Activated CD4-positive, alpha-beta T cell treated with anti-CD3 and anti-CD28 coated beads, Interleukin-2, amount 50 U/mL, for 24 hours (primary cell): ENCODE measurements around the gene MED12L.
"Not testable (repeated sequence)": the region's sequence is repeated elsewhere in the genome, so short reads cannot be mapped to it uniquely, and the experiment has no call there.

Experiments used
- DNase-seq, 2 donors: peaks; one replicate each; pipeline ENCODE4 v3.0.0-alpha.2; 2020; ENCODE audit warnings: low read depth in 1 of 2, low spot score in 1 of 2

MED12L gene

GRCh38 chr3:151362751-151363174 lies 277.3 kb downstream of the MED12L start:
- DNase-seq = no peak

DNA sequence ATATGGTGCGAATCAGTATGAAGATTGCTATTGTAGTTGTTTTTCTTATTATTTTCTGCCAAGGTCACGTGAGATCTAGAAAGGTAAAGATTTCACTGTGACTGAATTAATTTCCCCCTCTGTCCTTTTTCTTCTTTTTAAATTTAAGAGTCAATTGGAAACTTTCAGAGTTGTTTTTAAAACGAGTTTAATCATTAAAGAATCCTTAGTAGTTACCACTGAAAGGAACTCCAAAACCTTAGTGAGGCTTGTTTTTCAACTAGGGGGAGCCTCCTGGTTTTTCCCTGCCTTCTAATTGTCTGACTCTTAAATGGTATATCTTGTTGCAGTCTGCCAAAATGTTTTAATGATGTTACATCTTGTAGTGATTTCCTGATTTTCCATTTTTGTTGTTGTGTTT lies 281.5 kb downstream of the MED12L start:
- DNase-seq = no peak

GRCh38 chr3:151367448-151367847 lies 282.0 kb downstream of the MED12L start:
- no peak for DNase-seq

DNA sequence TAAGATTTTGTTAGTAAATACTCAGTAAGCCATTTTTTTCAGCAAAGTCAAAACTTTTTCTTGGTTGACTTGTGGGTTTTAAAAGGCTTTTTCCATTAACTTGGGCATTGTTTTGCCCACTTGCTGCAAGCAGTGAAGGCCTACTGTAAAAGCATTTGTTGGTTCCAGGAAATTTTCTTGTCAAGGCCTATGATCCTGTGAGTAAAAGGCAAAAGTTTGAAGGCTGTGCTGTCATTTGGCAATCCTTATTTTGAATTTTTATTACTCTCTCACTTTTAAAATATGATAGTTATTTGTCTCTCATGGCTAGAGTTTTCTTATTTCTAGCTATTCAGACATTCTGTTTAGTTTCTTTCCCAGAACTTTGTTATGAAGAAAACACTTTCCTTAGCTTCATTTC lies 286.1 kb downstream of the MED12L start:
- no peak for DNase-seq

DNA sequence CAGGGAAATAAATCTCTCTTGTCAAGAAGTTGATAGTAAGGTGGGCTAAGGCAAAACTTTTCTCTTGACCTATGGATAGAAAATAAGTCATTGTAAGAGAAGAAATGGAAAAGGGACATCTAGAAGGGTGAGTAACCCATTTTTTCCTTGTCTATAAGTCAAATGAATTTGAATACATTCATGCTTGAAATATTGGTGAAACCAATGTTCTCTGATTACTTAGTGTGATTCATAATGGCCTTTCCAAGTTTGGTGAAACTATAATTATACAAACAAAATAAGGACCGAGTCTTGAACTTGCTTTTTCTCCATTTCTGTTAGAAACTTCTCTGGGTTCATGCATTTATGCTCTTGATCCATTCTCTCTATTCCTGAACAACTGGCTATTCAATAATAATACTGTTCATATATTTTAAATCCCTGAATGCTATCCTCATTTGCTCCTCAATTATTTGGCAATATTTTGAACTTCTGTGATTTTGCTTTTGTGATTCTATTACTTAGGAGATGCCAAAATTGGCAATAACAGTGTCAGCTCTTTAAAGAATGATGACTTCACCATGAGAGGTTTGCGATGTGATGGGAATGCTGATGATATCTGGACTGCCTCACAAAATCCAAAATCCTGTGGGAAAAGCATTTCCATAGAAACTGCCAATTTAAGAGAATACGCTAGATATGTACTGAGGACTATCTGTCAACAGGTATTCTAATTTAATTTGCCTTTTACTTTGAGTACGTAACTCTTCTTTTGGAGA lies 286.8 kb downstream of the MED12L start:
- no peak for DNase-seq

GRCh38 chr3:151377768-151378385 lies 292.4 kb downstream of the MED12L start:
- DNase-seq = no peak

- DNase-seq = no peak
These were observed 293.7 kb downstream of the MED12L start for GRCh38 chr3:151379083-151379734.

DNA sequence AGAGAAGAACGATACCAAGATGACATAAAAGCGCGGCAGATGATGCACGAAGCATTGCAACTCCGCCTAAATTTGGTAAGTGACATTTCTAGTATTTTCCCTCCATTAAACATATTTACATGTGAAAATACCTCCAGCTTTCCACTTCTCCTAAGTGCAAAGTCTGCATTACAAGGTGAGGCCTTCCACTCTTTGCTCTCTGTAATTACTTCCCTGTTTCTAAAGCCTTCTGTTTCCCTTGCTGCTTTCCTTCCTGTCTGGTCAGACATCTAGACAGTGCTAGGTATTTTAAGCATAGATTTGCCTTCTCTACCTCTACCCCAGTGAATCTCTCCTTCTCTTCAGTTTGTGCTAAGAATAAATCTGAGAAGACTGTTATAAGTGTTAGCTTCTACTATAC lies 297.2 kb downstream of the MED12L start:
- DNase-seq = no peak

GRCh38 chr3:151383111-151383510 lies 297.6 kb downstream of the MED12L start:
- DNase-seq = no peak

GRCh38 chr3:151383956-151384355 lies 298.5 kb downstream of the MED12L start:
- no peak for DNase-seq

DNA sequence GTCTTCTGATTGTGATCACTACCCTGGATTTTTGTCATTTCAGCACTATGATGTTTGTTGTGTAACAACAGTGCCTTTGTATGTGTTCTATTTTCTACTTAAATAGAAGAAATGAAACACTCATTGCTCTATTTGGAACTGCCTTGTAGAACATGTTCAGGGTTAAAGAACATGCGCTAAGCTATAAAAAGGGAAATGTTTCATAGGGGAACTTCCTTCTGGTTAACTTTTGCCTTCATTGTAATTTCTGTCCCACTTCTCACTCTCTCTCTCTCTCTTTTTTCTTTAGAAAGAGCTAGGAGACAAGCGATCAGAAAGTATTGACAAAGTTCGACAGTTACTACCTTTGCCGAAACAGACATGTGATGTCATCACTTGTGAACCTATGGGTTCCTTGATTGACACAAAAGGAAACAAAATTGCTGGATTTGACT lies 299.3 kb downstream of the MED12L start, which contains the start of gene P2RY12:
P2RY12 (minus strand) TSS at position 13 of the 434 bp plus-strand sequence. CDS start 45,908 bp downstream, outside the sequence.
- no peak for DNase-seq

DNA sequence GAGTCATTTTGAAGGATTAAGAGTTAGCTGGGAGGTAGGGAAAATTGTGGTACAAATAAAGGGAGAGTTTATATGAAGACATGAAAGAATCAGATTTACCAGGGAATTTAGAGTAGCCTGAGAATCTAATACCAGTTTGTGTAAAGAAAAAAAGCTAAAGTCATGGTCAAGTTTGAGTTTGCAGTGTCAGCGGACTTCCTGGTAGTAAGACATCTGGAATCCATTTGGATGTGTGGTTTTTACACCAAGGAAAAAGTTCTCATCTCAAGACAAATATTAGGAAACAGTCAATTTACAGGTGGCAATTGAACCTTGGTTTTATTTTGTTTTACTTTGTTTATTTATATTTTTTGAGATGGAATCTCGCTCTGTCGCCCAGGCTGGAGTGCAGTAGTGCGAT lies 300.6 kb downstream of the MED12L start:
- DNase-seq = no peak

DNA sequence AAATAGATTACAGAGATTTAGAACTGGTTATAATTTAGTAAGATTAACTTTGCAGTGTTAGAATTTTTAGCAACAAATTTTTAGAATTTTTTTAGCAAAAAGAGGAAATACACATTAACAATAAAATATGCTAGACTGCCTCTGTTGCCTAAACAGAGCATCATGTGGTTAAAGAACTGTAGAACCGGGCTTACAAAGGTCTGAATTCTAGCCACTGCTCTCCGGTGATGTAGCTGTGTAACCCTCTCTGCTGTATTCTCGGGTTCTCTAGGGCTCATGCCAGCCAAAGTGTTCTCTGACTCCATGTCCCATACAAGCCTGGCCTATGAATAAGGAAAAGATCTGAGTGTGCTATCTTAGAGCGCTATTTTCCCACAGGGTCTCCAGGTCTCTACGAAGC lies 302.0 kb downstream of the MED12L start:
- no peak for DNase-seq

- no peak for DNase-seq
These were observed 302.4 kb downstream of the MED12L start for GRCh38 chr3:151387842-151388241.

GRCh38 chr3:151391720-151392119 lies 306.3 kb downstream of the MED12L start:
- no peak for DNase-seq

DNA sequence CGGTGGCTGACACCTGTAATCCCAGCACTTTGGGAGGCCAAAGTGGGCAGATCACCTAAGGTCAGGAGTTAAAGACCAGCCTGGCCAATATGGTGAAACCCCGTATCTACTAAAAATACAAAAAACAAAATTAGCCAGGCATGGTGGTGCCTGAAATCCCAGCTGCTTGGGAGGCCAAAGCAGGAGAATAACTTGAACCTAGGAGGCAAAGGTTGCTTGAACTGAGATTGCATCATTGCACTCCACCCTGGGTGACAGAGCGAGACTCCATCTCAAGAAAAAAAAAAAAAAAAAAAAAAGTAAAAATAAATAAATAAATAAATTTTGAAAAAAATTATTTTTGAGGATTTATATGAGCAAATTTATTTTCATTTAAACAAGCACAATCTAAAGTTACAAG lies 306.7 kb downstream of the MED12L start:
- not testable (repeated sequence) for DNase-seq

GRCh38 chr3:151393146-151393830 lies 307.8 kb downstream of the MED12L start:
- DNase-seq = no peak

- no peak for DNase-seq
These were observed 308.5 kb downstream of the MED12L start for GRCh38 chr3:151393941-151394340.

DNA sequence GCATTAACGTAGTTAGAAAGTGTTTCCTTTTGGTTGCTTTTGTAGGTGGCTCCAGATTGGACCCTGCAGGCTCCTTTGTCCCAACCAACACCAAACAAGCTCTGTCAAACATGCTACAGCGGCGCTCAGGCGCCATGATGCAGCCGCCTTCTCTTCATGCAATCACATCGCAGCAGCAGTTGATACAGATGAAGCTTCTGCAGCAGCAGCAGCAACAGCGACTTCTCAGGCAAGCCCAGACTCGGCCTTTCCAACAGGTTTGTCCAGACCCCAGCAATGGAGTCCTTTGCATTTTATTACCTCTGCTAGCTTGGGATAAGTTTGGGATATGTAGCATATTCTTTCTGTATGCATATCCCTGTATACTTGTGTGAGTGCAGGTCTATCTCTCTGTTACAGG lies 309.1 kb downstream of the MED12L start:
- no peak for DNase-seq

DNA sequence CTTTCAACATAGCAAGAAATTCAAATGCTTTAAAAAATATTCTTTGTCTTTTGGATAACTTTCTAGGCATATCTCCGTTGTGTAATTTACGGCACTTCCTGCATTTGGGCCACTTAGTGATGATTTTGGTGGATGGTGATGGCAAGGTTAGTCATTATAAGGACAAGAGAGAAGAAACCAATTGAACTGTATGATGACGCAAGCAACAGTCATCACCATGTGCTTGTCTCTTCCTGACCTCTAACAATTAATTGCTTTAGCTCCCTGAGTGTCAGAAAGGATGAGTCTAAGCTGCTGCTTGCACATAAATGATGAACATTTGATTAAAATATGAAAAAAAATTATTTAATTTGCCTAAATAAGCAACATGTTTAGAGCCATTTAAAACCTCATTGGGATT lies 310.3 kb downstream of the MED12L start:
- no peak for DNase-seq

DNA sequence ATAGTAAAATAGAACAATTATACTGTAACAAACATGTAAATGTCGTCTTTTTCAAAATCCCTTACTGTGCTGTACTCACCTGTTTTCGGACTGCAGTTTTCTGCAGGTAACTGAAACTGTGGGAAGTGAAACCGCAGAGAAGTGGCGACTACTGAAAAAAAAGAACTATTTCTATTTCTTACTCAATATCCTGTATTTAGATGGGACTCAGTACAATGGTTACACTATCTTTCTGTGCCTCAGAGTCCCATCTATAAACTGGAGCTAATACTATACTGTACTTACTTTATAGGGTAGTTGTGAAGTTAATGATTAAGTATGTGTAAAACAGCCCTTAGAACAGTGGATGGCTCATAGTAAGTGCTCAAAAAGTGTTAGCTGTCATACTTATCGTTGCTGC lies 313.4 kb downstream of the MED12L start:
- no peak for DNase-seq

GRCh38 chr3:151400341-151400740 lies 314.9 kb downstream of the MED12L start:
- DNase-seq = no peak
